ENCODE measurements around the gene G6PD.

DNA sequence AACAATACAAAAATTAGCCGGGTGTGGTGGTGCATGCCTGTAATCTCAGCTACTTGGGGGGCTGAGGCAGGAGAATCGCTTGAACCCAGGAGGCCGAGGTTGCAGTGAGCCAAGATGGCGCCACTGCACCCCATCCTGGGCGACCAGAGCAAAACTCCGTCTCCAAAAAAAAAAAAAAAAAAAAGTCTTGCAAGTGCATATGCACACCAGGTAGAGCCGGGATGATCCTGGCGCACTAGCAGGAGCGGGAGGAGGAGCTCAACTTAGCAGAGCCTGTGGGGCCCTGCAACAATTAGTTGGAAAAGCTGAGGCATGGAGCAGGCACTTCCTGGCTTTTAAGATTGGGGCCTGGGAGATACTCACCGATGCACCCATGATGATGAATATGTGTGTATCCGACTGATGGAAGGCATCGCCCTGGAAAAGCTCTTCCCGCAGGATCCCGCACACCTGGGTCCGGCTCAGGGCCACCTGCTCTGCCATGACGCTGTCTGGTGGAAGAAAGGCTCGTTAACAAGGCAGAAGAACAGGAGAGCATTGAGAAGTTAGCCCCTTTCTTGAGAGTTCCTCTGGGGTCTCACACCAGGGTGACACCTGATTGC is 872 bp downstream of the G6PD start:
- TF ChIP-seq, protein P1, sequence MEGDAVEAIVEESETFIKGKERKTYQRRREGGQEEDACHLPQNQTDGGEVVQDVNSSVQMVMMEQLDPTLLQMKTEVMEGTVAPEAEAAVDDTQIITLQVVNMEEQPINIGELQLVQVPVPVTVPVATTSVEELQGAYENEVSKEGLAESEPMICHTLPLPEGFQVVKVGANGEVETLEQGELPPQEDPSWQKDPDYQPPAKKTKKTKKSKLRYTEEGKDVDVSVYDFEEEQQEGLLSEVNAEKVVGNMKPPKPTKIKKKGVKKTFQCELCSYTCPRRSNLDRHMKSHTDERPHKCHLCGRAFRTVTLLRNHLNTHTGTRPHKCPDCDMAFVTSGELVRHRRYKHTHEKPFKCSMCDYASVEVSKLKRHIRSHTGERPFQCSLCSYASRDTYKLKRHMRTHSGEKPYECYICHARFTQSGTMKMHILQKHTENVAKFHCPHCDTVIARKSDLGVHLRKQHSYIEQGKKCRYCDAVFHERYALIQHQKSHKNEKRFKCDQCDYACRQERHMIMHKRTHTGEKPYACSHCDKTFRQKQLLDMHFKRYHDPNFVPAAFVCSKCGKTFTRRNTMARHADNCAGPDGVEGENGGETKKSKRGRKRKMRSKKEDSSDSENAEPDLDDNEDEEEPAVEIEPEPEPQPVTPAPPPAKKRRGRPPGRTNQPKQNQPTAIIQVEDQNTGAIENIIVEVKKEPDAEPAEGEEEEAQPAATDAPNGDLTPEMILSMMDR (IDR thresholded peaks at IDR 0.05), result no peak
- TF ChIP-seq POLR2A (IDR thresholded peaks at IDR 0.05), result no peak

Data from esophagus squamous epithelium (tissue), 4 donors.